GM21619 (cell line): ENCODE measurements around the gene TRAF3.

ENCODE experiments used
- ATAC-seq: cut with Tn5 transposase; IDR thresholded peaks from one replicate; pipeline ENCODE4 v1.9.1; 2021; ENCODE audit not compliant: unreplicated experiment

The TRAF3 gene

GRCh38 chr14:102777711-102778337, 575 bp downstream of the TRAF3 start:
- ATAC-seq: peak; percentile 9

- ATAC-seq: no peak
Measured at GRCh38 chr14:102778338-102779083, 1.3 kb downstream of the TRAF3 start.

DNA sequence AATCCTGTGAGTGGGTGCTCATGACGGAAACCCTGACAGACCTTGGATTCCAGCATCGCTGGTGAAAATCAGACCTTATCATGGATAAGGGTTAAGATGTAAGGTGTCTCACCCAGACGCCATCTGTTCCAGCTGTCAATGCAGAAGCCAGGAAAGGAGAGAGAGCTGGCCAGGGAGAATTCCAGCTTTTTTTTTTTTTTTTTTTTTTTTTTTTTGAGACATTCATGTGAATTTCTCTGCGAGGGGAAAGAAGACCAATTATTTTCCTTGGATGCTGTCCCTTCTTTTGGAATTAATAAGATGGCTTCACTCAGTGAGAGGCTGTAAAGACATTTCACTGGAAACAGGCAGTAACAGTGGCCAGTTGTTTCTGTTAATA, 1.8 kb downstream of the TRAF3 start:
- ATAC-seq: no peak

GRCh38 chr14:102779574-102780315, 2.5 kb downstream of the TRAF3 start:
- ATAC-seq: no peak

- no peak for ATAC-seq
Measured at GRCh38 chr14:102781063-102781462, 3.8 kb downstream of the TRAF3 start.

DNA sequence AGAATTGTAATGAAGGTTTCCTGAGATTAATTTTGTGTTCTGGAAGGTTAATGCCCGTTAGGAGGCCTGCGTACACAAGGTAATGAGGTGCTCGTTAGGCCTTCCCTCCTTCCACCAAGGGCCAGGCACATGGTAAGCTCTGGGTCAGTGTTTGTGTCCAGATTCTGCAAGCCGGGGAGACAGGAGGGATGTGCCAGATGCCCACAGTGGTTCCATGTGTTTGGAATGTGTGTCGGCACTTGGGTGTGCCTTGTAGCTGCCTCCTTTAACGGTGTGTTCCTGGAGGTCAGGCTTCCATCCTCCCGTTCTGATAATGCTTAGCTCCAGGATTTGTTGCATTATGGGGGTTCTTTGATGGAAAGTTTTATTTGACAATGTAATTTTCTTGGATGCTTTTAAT, 5.7 kb downstream of the TRAF3 start:
- no peak for ATAC-seq

GRCh38 chr14:102784892-102785594, 7.8 kb downstream of the TRAF3 start:
- ATAC-seq: no peak

DNA sequence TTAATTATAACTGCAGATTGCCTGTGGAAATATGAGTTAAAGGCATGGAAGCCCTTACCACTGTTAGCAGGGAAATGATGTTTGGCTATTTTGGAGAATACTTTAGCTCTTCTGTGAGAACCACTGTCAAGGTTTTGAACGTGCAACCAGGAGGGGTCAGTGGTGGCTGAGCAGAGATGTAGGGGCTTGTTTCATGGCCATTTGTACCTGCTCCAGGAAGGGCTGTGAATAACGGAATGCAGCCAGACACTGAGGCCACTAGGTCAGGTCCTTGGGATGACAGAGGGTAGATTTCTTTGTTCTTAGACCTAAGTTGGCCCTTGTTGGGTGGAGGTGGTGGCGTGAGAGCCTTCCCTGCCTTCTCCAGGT, 8.3 kb downstream of the TRAF3 start:
- ATAC-seq: no peak

GRCh38 chr14:102786768-102787167, 9.5 kb downstream of the TRAF3 start:
- no peak for ATAC-seq

DNA sequence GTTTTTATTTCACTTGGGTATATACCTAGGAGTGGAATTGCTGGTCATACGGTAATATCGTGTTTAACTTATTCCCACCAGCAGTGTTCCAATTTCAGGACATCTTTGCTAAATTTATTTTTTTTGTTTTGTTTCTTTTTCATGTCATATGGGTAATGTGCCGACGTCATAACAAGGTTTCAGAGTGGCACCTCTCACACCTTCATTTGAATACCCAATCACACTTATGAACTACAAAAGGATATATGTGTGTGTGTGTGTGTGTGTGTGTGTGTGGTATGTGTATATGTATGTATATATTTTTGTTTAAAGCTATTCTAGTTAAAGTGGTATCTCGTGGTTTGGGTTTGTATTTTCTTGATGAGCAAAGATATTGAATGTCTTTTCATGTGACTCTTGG, 12.1 kb downstream of the TRAF3 start:
- ATAC-seq: no peak

- ATAC-seq: no peak
Measured at GRCh38 chr14:102793531-102794328, 16.5 kb downstream of the TRAF3 start.

GRCh38 chr14:102795060-102795925, 18.0 kb downstream of the TRAF3 start:
- no peak for ATAC-seq

- ATAC-seq: no peak
Measured at GRCh38 chr14:102796661-102797190, 19.5 kb downstream of the TRAF3 start.

GRCh38 chr14:102798926-102799325, 21.7 kb downstream of the TRAF3 start:
- peak; percentile 50 for ATAC-seq

DNA sequence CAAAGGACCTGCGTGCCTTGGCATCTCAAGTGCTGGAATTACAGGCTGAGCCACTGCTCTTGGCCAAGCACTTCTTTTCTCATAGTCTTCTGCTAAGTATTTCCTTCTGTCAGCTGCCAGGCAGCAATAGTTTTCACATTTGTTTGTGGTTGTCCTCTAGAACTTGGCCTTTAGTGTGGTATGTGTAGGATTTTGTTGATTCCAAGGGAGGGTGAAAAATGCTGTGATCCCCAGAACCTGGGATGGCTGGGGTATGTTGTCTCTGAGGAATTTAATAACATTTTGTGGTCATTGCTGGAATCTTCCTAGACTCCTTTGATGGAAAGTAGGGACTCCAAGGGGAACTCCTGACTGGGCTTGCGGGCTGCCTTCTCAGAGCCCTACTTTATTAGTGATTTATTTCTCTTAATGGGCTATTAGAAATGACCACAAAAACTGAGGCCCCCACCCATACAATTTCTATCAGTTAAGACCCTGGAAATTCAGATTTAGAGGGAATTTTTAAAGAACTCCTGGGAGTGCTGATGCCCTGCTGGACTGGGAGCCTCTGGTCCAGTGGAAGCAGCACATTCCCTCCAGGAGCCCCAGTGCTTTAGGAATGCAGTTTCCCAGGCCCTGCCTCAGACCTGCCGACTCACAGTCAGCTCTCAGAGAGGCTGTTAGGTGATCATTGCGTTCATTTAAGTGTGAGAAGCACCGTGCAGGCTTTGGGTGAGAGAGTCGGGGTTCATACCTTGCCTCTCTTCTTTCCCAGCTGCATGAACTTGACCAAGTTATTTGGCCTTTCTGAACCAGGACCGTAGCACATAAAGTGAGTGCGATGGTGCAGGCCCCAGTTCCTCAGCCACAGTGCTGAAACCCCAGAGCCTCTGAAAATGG, 22.7 kb downstream of the TRAF3 start:
- ATAC-seq: no peak

DNA sequence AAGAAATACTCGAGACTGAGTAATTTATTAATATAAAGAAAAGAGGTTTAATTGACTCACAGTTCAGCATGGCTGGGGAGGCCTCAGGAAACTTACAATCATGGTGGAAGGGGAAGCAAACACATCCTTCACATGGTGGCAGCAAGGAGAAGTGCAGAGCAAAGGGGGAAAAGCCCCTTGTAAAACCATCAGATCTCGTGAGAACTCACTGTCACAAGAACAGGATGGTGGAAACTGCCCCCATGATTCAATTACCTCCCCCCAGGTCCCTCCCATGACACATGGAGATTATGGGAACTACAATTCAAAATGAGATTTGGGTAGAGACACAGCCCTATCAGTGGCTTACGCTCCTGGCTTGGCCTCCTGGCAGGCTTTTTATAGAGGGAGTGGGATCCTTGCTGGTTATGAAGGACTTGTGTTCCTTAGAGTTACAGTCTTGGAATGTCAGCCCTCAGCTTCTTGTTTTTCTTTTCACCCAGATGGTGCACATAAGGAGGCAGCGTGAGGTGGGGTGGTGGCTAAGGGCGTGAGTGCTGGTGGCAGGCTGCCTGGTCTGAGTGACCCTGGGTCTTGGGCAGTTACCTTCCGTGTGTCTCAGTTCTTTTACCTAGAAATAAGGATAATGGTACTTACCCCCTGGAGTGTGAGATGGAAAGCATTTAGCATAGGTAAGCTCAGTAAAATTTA, 25.7 kb downstream of the TRAF3 start:
- ATAC-seq: no peak

GRCh38 chr14:102804858-102805257, 27.6 kb downstream of the TRAF3 start:
- ATAC-seq: no peak

- ATAC-seq: peak; percentile 44
Measured at GRCh38 chr14:102805371-102805891, 28.2 kb downstream of the TRAF3 start.
